Activated CD8-positive, alpha-beta memory T cell treated with anti-CD3 and anti-CD28 coated beads for 48 hours (primary cell): Measurements from ENCODE around the gene LGI4.

Experiments used
- DNase-seq, 3 experiments: peaks; one replicate each; pipeline ENCODE4 v3.0.0-alpha.2; 2020; ENCODE audit warnings: low read depth in 2 of 3, low spot score in 2 of 3

Gene LGI4

GRCh38 chr19:35124098-35125060 is 10.5 kb downstream of the LGI4 start:
- DNase-seq = peak; percentile 63 to 72 (median 71)

- DNase-seq = no peak
Observed at GRCh38 chr19:35123573-35123972, 11.3 kb downstream of the LGI4 start.

GRCh38 chr19:35122687-35123551 is 11.9 kb downstream of the LGI4 start:
- no peak for DNase-seq

GRCh38 chr19:35120898-35121297 is 14.0 kb downstream of the LGI4 start:
- DNase-seq = no peak

- DNase-seq = no peak
Observed at GRCh38 chr19:35120492-35120891, 14.4 kb downstream of the LGI4 start.

- DNase-seq = no peak
Observed at GRCh38 chr19:35119578-35120155, 15.2 kb downstream of the LGI4 start.

GRCh38 chr19:35119091-35119490 is 15.8 kb downstream of the LGI4 start:
- DNase-seq = no peak

GRCh38 chr19:35118268-35119020 is 16.4 kb downstream of the LGI4 start:
- DNase-seq = no peak

GRCh38 chr19:35117799-35118198 is 17.1 kb downstream of the LGI4 start:
- DNase-seq = no peak

- no peak for DNase-seq
Observed at GRCh38 chr19:35117116-35117515, 17.7 kb downstream of the LGI4 start.

- DNase-seq = no peak
Observed at GRCh38 chr19:35116072-35116801, 18.6 kb downstream of the LGI4 start.

GRCh38 chr19:35115177-35115951 is 19.5 kb downstream of the LGI4 start, which contains the start of gene FXYD3:
TSS of gene FXYD3 (plus strand) at chr19:35115823. CDS start at chr19:35119377, 3,554 bp downstream.
- no peak for DNase-seq

GRCh38 chr19:35114353-35115176 is 20.3 kb downstream of the LGI4 start:
- DNase-seq = peak in 2 of 3 experiments; percentile 62 to 76

- no peak for DNase-seq
Observed at GRCh38 chr19:35112995-35113688, 21.7 kb downstream of the LGI4 start.

GRCh38 chr19:35110974-35111373 is 23.9 kb downstream of the LGI4 start:
- DNase-seq = no peak

- DNase-seq = no peak
Observed at GRCh38 chr19:35109395-35110112, 25.3 kb downstream of the LGI4 start.

- DNase-seq = no peak
Observed at GRCh38 chr19:35108730-35109129, 26.1 kb downstream of the LGI4 start.
